ENCODE data around the gene PAPOLA.

DNA sequence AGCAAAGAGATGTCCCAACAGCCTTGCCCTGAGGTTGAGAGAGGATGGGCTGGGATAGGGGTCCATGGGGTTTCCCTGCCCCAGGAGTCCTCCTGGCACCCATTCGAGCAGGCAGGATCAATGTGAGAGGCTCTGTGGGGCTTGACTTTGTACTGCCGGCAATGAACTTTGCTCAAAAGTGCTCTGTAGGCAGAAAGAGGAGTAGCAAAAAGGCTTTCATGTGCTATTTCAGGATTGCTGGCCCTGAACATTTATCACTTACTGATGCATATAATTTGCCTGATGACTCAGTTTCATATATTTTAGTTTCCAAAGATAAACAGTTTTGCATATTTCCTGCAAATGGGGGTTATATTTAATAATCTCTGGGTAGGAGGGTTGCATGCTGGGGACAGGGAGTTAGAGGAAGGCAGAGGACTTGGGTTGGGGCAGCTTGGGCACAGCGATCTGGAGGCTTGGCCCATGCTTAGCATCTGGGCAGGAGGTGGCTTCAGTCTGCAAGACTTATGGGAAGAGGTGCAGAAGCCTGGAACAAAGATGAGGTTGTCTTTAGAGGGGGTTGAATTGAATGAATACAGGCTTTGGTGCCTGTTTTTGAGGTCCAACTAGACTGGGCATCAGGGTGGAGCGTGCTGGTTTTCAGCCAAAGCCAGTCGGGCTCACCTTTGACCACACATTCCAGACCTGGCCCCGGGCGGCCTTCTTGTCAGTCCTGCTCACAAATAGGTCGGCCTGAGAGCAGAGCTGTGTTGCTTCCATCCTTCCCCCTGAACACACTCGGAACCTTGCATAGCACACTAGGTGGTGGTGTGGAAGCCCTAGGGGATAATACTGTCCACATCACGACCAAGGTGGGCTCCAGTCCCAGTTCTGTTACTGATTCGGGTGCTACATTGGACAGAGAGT lies 101.4 kb downstream of the PAPOLA start:
- TF ChIP-seq, protein P1, sequence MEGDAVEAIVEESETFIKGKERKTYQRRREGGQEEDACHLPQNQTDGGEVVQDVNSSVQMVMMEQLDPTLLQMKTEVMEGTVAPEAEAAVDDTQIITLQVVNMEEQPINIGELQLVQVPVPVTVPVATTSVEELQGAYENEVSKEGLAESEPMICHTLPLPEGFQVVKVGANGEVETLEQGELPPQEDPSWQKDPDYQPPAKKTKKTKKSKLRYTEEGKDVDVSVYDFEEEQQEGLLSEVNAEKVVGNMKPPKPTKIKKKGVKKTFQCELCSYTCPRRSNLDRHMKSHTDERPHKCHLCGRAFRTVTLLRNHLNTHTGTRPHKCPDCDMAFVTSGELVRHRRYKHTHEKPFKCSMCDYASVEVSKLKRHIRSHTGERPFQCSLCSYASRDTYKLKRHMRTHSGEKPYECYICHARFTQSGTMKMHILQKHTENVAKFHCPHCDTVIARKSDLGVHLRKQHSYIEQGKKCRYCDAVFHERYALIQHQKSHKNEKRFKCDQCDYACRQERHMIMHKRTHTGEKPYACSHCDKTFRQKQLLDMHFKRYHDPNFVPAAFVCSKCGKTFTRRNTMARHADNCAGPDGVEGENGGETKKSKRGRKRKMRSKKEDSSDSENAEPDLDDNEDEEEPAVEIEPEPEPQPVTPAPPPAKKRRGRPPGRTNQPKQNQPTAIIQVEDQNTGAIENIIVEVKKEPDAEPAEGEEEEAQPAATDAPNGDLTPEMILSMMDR (tag by site-specific recombination; IDR thresholded peaks at IDR 0.05), result no peak
- TF ChIP-seq ZNF274 (IDR thresholded peaks at IDR 0.05; ENCODE audit: low read length), result no peak
- TF ChIP-seq ZNF274 (tag by site-specific recombination; IDR thresholded peaks at IDR 0.05; ENCODE audit: borderline replicate concordance), result no peak
- no peak for TF ChIP-seq HOXA7 (CRISPR knock-in tag; IDR thresholded peaks at IDR 0.05; ENCODE audit: borderline replicate concordance)
- no peak for TF ChIP-seq ZNF350 (tag by site-specific recombination; IDR thresholded peaks at IDR 0.05)
- no peak for TF ChIP-seq TCF7L2 (IDR thresholded peaks at IDR 0.05; ENCODE audit: borderline replicate concordance, low read depth, low read length)
- TF ChIP-seq YY1 (tag by site-specific recombination; IDR thresholded peaks at IDR 0.05), result no peak

All from HEK293 (cell line).